Measurements from ENCODE around the gene CTTN. TPM values are rescaled to one million over a fixed set of nuclear protein-coding genes. Genes with fewer than 3 reads are reported as not detected.
A peak's percentile ranks its signal among the peaks of the same experiment; 100 is the strongest.

Gene CTTN
- 100 to 1,000 TPM; 223 to 314 (median 280) TPM for total RNA-seq
- long read RNA-seq, donor 1, transcript CTTN-202 (17 exons, 3,272 nt): minor isoform, 10 of 59 reads
- long read RNA-seq, donor 1, transcript CTTN-201 (18 exons, 3,272 nt): major isoform, 17 of 59 reads
- long read RNA-seq, donor 1, partial matches to known transcripts: 11 of 59 reads
- long read RNA-seq, donor 1, other reads (novel, unspliced or antisense): 20 of 59 reads
- long read RNA-seq, donor 2, transcript CTTN-201 (18 exons, 3,272 nt): minor isoform, 8 of 295 reads
- long read RNA-seq, donor 2, transcript CTTN-202 (17 exons, 3,272 nt): major isoform, 36 of 295 reads
- long read RNA-seq, donor 2, partial matches to known transcripts: 6 of 295 reads
- long read RNA-seq, donor 2, other reads (novel, unspliced or antisense): 245 of 295 reads

DNA sequence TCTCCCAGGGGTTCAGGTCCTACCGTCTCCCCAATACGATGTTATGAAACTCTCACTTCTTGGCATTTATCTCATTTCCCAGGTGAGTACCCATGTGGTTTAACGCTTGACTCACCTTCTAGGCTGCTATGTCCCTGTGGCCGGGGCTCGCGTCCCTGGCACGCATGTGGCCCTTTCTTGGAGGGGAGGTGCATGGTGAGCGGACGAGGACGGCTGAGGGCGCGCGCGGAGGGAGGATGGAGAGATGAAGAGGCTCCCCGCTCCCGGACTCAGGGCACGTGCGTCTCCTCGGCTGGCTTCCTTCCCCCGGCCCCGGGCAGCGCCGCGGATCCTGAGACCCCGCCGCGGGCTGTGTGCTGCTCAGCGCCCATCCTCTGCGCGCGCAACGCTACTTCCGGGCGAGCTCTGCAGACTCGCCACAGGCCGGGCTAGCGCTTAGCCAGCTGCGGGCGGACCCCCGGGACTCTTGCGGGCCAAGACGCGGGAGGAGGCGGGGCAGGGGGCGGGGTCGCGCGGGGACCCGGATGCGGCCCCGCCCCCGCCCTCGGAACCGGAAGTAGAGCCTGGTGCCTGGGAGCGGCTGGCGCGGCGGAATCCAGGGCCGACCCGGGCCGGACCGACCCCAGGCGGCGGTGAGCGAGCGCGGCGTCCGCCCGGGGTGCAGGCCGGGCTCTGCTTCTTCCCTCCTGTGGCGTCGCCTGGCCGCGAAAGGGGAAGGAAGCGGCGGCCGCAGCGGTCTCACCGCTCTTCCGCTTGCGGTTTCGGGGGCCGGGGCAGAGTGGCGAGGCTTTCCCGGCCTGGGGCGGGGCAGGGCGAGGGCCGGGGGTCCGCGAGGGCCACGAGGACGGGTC, at the start of gene CTTN:
TSS of gene CTTN (plus strand) at position 547 of the 851 bp plus-strand sequence. CDS start 8,769 bp downstream, outside the sequence.
- DNase-seq: peak; percentile 86 to 89 (median 88)
- TF ChIP-seq, protein P1, sequence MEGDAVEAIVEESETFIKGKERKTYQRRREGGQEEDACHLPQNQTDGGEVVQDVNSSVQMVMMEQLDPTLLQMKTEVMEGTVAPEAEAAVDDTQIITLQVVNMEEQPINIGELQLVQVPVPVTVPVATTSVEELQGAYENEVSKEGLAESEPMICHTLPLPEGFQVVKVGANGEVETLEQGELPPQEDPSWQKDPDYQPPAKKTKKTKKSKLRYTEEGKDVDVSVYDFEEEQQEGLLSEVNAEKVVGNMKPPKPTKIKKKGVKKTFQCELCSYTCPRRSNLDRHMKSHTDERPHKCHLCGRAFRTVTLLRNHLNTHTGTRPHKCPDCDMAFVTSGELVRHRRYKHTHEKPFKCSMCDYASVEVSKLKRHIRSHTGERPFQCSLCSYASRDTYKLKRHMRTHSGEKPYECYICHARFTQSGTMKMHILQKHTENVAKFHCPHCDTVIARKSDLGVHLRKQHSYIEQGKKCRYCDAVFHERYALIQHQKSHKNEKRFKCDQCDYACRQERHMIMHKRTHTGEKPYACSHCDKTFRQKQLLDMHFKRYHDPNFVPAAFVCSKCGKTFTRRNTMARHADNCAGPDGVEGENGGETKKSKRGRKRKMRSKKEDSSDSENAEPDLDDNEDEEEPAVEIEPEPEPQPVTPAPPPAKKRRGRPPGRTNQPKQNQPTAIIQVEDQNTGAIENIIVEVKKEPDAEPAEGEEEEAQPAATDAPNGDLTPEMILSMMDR (IDR thresholded peaks at IDR 0.05): no peak
- peaks cover 16% of the 10 kb centered on the region for H3K4me1 ChIP-seq (ENCODE audit: low read depth)
- peak within 1 kb of the TSS; percentile 62 for H3K4me3 ChIP-seq
- no peaks in the 10 kb centered on the region for H3K36me3 ChIP-seq (ENCODE audit: low read depth)
- ATAC-seq: peak; percentile 90
- no peaks in the 10 kb centered on the region for H3K9me3 ChIP-seq
- intact Hi-C loops (cut with DNase I, micrococcal nuclease): no loop called here

DNA sequence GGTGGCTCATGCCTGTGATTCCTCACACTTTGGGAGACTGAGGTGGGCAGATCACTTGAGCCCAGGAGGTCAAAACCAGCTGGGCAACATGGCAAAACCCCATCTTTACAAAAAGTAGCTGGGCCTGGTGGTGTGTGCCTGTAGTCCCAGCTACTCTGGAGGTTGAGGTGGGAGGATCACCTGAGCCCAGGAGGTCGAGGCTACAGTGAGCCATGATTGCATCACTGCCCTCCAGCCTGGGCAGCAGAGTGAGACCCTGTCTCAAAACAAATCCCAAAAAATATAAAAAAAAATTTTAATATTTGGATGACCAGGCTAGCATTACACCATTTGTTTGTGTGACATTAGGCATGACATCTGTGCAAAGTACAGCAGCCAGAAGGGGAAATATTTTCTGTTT, 49.7 kb upstream of the CTTN start:
- H3K9me3 ChIP-seq: no peaks in the 10 kb centered on the region
- DNase-seq (no peak), ATAC-seq (no peak)
- no peaks in the 10 kb centered on the region for H3K36me3 ChIP-seq (ENCODE audit: low read depth)
- TF ChIP-seq, protein P1 (IDR thresholded peaks at IDR 0.05): no peak
- intact Hi-C loops (cut with DNase I, micrococcal nuclease): no loop called here
- no peak overlapping the region for H3K4me3 ChIP-seq
- H3K4me1 ChIP-seq (ENCODE audit: low read depth): no peaks in the 10 kb centered on the region

DNA sequence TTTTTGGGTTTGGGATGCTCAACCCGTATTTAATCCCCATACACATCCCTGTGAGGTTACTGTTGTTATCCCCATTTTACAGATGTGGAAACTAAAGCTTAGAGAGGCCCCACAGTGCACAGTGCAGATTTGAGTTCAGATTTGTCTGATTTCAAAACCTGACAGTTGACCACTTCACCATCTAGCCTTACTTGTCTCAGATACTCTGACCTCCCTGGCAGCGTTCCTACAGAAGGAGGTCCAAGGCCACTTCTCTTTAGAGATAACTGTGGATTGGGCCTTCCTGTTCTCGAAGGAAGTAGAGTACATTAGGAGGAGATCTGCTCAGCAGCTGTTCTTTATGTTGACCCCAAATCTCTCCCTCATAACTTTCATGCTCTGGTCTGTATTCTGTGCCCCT, 46.7 kb upstream of the CTTN start:
- intact Hi-C loops (cut with DNase I, micrococcal nuclease): no loop called here
- H3K4me3 ChIP-seq: no peak overlapping the region
- no peaks in the 10 kb centered on the region for H3K36me3 ChIP-seq (ENCODE audit: low read depth)
- H3K9me3 ChIP-seq: no peaks in the 10 kb centered on the region
- ATAC-seq (no peak), DNase-seq (no peak)
- TF ChIP-seq, protein P1 (IDR thresholded peaks at IDR 0.05): no peak
- H3K4me1 ChIP-seq (ENCODE audit: low read depth): no peaks in the 10 kb centered on the region

DNA sequence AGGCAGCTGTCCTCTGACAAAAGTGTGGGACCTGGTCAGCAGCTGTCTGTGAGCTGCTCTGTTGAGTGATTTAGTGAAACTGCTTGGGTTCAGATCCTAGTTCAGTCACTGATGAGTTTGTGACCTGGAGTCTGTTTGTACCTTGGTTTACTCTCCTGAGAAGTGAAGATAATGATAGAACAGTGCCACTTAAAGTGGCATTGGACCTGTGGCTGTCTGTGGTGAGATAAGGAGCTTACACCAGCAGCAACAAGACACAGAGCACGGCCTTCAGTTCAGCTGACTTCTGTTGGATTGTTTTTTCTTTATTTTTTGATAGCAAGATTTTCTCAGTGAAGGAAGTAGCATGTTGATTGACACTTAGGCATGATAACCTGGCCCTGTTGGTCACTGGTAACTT, 46.2 kb upstream of the CTTN start:
- intact Hi-C loops (cut with DNase I, micrococcal nuclease): no loop called here
- ATAC-seq (no peak), DNase-seq (no peak)
- Histone ChIP-seq H3K9me3 (no peaks in the 10 kb centered on the region), H3K4me1 (ENCODE audit: low read depth) (no peaks in the 10 kb centered on the region), H3K36me3 (ENCODE audit: low read depth) (no peaks in the 10 kb centered on the region), H3K4me3 (no peak overlapping the region)
- TF ChIP-seq, protein P1 (IDR thresholded peaks at IDR 0.05): no peak

DNA sequence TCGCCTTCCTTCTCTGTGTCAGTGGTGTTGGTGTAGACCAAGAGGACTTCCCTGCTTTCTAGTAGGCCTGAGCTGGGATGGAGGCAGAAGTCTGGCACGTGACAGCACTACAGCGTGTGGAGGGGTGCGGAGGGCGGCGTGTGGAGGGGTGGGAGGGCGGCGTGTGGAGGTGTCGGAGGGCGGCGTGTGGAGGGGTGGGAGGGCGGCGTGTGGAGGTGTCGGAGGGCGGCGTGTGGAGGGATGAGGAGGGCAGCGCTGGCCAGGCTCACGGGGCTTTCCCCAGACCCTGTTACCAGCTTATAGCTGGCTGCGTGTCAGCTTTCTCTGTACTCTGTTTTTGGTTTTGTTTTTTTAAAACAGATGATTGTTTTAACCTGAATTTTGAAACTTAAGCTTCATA, 45.7 kb upstream of the CTTN start:
- Histone ChIP-seq H3K9me3 (no peaks in the 10 kb centered on the region), H3K36me3 (ENCODE audit: low read depth) (no peaks in the 10 kb centered on the region), H3K4me1 (ENCODE audit: low read depth) (no peaks in the 10 kb centered on the region), H3K4me3 (no peak overlapping the region)
- intact Hi-C loops (cut with DNase I, micrococcal nuclease): no loop called here
- DNase-seq (no peak), ATAC-seq (no peak)
- TF ChIP-seq, protein P1 (IDR thresholded peaks at IDR 0.05): no peak

All from mucosa of descending colon (tissue), 3 donors.